Uterus (tissue), 2 donors: Measurements from ENCODE around the gene DNTT.

Experiments used
- CTCF ChIP-seq, 4 experiments: fragments of 200-600 bp in 2 of 4; fragments of 450-650 bp in 2 of 4; sonication (generic) in 2 of 4; IDR thresholded peaks; one replicate each; pipeline ENCODE4 v1.5.1; 2016 to 2019; ENCODE audit warnings: antibody characterized with exemption in 4 of 4, mild to moderate bottlenecking in 2 of 4, moderate library complexity in 1 of 4
- POLR2A ChIP-seq, 2 donors: fragments of 450-650 bp; IDR thresholded peaks; one replicate each; pipeline ENCODE4 v1.6.1; 2016; ENCODE audit warnings: antibody characterized with exemption in 2 of 2, mild to moderate bottlenecking in 1 of 2, moderate library complexity in 1 of 2

- TF ChIP-seq CTCF (IDR thresholded peaks at IDR 0.05): no peak
- no peak for TF ChIP-seq POLR2A (IDR thresholded peaks at IDR 0.05)
Observed at GRCh38 chr10:96387601-96388000, 83.4 kb downstream of the DNTT start.
